ENCODE measurements around the gene RFC2. TPM values are rescaled to one million over a fixed set of nuclear protein-coding genes. Genes with fewer than 3 reads are reported as not detected.
A peak's percentile ranks its signal among the peaks of the same experiment; 100 is the strongest.

Gene RFC2
- total and polyA plus RNA-seq, 8 donors, result 8.1 to 11.4 (median 9.3) TPM

DNA sequence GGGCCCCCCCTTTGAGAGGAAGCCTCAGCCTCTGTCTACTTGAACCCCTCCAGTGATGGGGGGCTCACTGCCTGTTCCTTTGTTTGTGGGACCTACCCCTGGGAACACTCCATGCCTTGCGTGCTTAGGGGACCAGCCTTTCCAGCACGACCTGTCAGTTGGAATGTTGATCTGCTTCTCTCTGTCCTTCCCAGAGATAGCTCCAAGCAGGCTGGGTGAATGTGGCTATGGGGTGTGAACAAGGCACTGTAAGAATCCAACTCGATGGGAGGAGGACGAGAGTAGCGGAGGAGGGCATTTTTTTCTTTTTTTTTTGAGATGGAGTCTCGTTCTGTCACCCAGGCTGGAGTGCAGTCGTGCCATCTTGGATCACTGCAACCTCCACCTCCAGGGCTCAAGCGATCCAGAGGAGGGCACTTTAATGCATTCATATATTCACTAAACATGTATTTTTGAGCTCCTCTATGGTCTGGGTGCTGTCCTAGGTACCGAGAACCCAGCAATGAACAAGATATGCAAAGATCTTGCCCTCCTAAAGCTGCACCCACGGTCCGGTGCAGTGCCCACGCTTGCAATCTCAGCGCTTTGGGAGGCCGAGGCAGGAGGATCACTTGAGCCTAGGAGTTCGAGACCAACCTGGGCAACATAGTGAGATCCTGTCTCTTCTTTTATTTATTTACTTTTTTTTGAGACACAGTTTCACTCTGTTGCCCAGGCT is 43.5 kb upstream of the RFC2 start:
- no peaks in the 10 kb centered on the region for H3K27me3 ChIP-seq
- FAIRE-seq (no peak), DNase-seq (no peak), ATAC-seq (no peak)
- H3K36me3 ChIP-seq, result no peaks in the 10 kb centered on the region
- no peaks in the 10 kb centered on the region for H3K9me3 ChIP-seq
- peaks cover 16 to 28% (median 25%) of the 10 kb centered on the region in 3 donors for H3K4me1 ChIP-seq
- no peak overlapping the region for H3K27ac ChIP-seq
- intact Hi-C loops (cut with DNase I), result loop anchor here in 1 of 3 donors (10.0 kb wide), 1 partner anchor 63 kb away; no protein-coding TSS in a partner anchor
- TF ChIP-seq CTCF (IDR thresholded peaks at IDR 0.05), result no peak
- no peak overlapping the region for H3K4me3 ChIP-seq
- WGBS, 2 donors, result 87 to 92% methylated on average over 15 of the region's 15 CpGs

DNA sequence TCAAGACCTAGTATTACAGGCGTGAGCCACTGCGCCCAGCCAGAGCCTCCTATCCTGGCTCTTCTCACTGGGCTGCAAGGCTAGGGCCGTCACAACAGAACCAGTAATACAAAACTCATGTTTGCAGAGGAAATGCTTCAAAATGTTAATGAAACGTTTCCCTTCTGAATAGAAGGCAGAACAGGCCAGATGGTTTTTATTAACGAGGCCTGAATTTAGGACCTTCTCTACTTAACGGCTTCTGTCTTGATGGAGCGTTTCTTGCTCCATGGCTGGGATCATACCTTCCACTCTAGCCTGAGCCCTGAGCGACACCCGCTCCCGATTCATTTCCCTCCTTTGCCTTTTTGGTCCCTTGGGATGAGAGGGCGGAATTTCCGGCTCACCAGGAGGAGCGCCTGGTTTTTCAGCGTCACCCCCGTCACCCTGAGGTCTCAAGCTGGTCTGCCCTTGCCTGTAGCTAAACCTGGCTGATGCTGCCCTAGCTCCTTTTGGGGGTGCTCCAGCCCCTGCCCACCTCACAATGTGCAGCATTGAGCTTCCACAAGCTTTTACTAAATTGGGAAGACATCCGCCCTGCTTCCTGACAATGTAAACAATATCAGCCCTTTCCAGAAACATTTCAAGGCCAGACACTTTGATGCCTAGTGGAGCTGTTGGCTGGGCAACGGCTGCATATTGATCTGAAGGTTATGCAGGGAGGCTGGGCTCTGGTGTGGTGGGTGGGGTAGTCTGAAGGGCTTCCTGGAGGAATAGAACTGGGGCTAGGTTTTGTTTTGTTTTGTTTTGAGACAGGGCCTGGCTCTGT is 40.2 kb upstream of the RFC2 start:
- peak overlapping the region; percentile 60 to 82 (median 68) for H3K27ac ChIP-seq
- H3K4me3 ChIP-seq, result peak overlapping the region in 2 of 4 donors; percentile 4 to 42
- H3K9me3 ChIP-seq, result no peaks in the 10 kb centered on the region
- intact Hi-C loops (cut with DNase I), result loop anchor here in 1 of 3 donors (10.0 kb wide), 1 partner anchor 60 kb away; no protein-coding TSS in a partner anchor
- DNase-seq, result peak in 5 of 6 donors; percentile 57 to 80 (median 68)
- WGBS, 2 donors, result 18 to 19% methylated on average over 17 of the region's 17 CpGs
- TF ChIP-seq CTCF (IDR thresholded peaks at IDR 0.05), result no peak
- ATAC-seq, result peak; percentile 61 to 72 (median 66)
- no peaks in the 10 kb centered on the region for H3K36me3 ChIP-seq
- peaks cover 24 to 42% (median 27%) of the 10 kb centered on the region in 3 donors for H3K4me1 ChIP-seq
- FAIRE-seq, result no peak
- H3K27me3 ChIP-seq, result no peaks in the 10 kb centered on the region

DNA sequence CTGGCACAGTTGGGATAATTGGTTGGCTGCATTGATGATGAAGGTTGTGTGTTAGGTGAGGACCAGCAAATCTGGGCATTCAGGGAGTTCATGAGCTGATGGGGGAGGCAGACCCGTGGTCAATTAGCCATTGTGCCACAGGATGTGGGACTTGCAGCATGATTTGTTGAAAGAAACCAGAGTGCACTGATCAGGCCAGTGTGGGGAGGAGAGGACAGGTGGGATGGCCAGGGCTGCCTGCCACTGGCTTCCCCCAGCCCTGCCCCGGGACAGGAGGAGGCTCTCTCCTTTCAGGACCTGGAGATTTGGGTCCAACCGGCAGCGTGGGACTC is 39.3 kb upstream of the RFC2 start:
- Histone ChIP-seq H3K9me3 (no peaks in the 10 kb centered on the region), H3K36me3 (no peaks in the 10 kb centered on the region), H3K4me3 (peak overlapping the region in 2 of 4 donors; percentile 20 to 42), H3K27ac (peak overlapping the region; percentile 60 to 82 (median 68)), H3K4me1 (peaks cover 24 to 42% (median 27%) of the 10 kb centered on the region in 3 donors), H3K27me3 (no peaks in the 10 kb centered on the region)
- intact Hi-C loops (cut with DNase I), result loop anchor here in 1 of 3 donors (10.0 kb wide), 1 partner anchor 59 kb away; no protein-coding TSS in a partner anchor
- DNase-seq, result no peak
- no peak for TF ChIP-seq CTCF (IDR thresholded peaks at IDR 0.05)
- 32 to 66% methylated on average over 4 of the region's 4 CpGs for WGBS, 2 donors
- FAIRE-seq, result no peak
- ATAC-seq, result no peak

DNA sequence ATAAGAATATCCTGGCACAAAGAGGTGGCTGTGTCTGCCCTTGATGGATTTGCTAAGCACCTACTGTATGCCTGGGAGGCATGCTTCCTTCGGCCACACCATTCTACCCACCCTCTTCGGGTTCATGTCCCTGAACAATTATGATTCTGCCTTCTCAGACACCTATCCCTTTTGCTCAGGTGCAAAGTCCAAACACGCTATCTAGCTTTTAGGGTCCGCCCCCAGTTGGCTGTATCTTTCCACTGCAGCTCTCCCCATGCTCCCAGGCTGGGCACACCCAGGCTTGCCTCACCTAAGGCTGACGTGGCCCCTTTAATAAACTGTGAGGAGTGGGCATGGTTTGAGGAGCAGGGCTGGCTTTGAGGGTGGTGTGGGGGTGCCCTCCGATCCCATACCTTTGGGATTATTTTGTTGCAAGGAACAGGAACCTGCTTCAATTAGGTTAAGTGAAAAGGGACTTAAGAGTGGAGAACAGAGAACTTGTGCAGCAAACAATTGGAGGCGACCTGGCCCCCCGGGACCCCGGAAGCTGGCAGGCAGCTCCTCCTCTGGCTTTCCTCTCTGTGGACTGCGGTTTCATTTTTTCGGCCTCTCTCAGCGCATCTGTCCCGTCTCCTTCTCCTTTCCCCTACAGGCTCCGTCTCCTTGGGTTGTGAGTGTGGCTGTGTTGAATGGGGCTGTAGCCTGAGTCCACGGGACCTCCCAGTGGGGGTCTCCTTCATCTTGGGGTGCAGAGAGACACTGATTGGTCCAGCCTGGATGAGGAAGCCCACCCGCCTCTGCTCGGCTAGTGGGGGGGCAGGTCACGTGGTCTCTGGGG is 38.8 kb upstream of the RFC2 start:
- 21% methylated on average over 18 of the region's 18 CpGs for WGBS, 2 donors
- DNase-seq, result peak in 5 of 6 donors; percentile 64 to 85 (median 72)
- intact Hi-C loops (cut with DNase I), result loop anchor here in 1 of 3 donors (10.0 kb wide), 1 partner anchor 58 kb away; no protein-coding TSS in a partner anchor
- Histone ChIP-seq H3K27me3 (no peaks in the 10 kb centered on the region), H3K27ac (peak overlapping the region; percentile 42 to 82 (median 68)), H3K9me3 (no peaks in the 10 kb centered on the region), H3K4me3 (peak overlapping the region in 2 of 4 donors; percentile 20 to 42), H3K4me1 (peaks cover 24 to 42% (median 27%) of the 10 kb centered on the region in 3 donors), H3K36me3 (no peaks in the 10 kb centered on the region)
- no peak for TF ChIP-seq CTCF (IDR thresholded peaks at IDR 0.05)
- no peak for FAIRE-seq
- peak; percentile 55 to 76 (median 74) for ATAC-seq

Data from pancreas (tissue), 10 donors.